Tongue (tissue), 2 donors: ENCODE measurements around the gene FAM181A. TPM values are rescaled to one million over a fixed set of nuclear protein-coding genes. Genes with fewer than 3 reads are reported as not detected.

ENCODE experiments used
- DNase-seq: peaks from one replicate; pipeline ENCODE4 v3.0.0-alpha.2; 2015
- total RNA-seq: library from RNA; depleted of rRNA; stranded (reverse); fragments of >200 nt; gene quantifications from one replicate; pipeline ENCODE4 v1.2.3, GENCODE V29; 2014

The FAM181A gene
- total RNA-seq, 1 donor from 2014 or later = 0.31 TPM

- DNase-seq = peak; percentile 52
These were observed 23.6 kb upstream of the FAM181A start for GRCh38 chr14:93903342-93904184.

GRCh38 chr14:93905623-93906022 lies 21.5 kb upstream of the FAM181A start:
- DNase-seq = no peak

- peak; percentile 76 for DNase-seq
These were observed 20.5 kb upstream of the FAM181A start for GRCh38 chr14:93906341-93907329.

- peak; percentile 58 for DNase-seq
These were observed 17.6 kb upstream of the FAM181A start for GRCh38 chr14:93909429-93910128.

GRCh38 chr14:93911975-93912615 lies 15.0 kb upstream of the FAM181A start:
- DNase-seq = peak; percentile 65

- peak; percentile 63 for DNase-seq
These were observed 14.4 kb upstream of the FAM181A start for GRCh38 chr14:93912782-93913181.

GRCh38 chr14:93914278-93914677 lies 12.9 kb upstream of the FAM181A start:
- peak; percentile 57 for DNase-seq

GRCh38 chr14:93915070-93915705 lies 12.0 kb upstream of the FAM181A start:
- DNase-seq = no peak

- no peak for DNase-seq
These were observed 11.3 kb upstream of the FAM181A start for GRCh38 chr14:93915800-93916199.

- no peak for DNase-seq
These were observed 10.6 kb upstream of the FAM181A start for GRCh38 chr14:93916498-93916897.

- DNase-seq = no peak
These were observed 10.0 kb upstream of the FAM181A start for GRCh38 chr14:93917141-93917540.

- no peak for DNase-seq
These were observed 5.9 kb upstream of the FAM181A start for GRCh38 chr14:93921001-93921806.

- no peak for DNase-seq
These were observed 3.5 kb upstream of the FAM181A start for GRCh38 chr14:93923626-93924025.

GRCh38 chr14:93924592-93925355 lies 2.4 kb upstream of the FAM181A start:
- no peak for DNase-seq

GRCh38 chr14:93925374-93925895 lies 1.7 kb upstream of the FAM181A start:
- DNase-seq = no peak

GRCh38 chr14:93926245-93926872 lies 785 bp upstream of the FAM181A start:
- DNase-seq = no peak

GRCh38 chr14:93927800-93928145 lies 629 bp downstream of the FAM181A start:
- no peak for DNase-seq

GRCh38 chr14:93928184-93929047 lies 1.3 kb downstream of the FAM181A start:
- DNase-seq = peak; percentile 73
